DOHH2 (cell line): ENCODE measurements around the gene DSCAM.

Experiments used
- H3F3A ChIP-seq: fragments of 200-600 bp; sonication (generic), shearing (Covaris generic); 2 replicates; pipeline ENCODE4 v1.6.0; 2016; ENCODE audit warnings: antibody characterized with exemption, mild to moderate bottlenecking; ENCODE audit not compliant: control insufficient read depth, insufficient read depth
- H3K27ac ChIP-seq: fragments of 200-600 bp; sonication (generic); 2 replicates; pipeline ENCODE4 v1.5.1; 2014; ENCODE audit warnings: low read depth, mild to moderate bottlenecking, low read length, moderate library complexity
- H3K27me3 ChIP-seq: fragments of 200-600 bp; sonication (generic); 2 replicates; pipeline ENCODE4 v1.6.1; 2014; ENCODE audit warnings: mild to moderate bottlenecking, low read length, mixed read lengths; ENCODE audit not compliant: control insufficient read depth
- H3K36me3 ChIP-seq: fragments of 200-600 bp; sonication (generic); 2 replicates; pipeline ENCODE4 v1.6.1; 2014; ENCODE audit warnings: mild to moderate bottlenecking, low read length, moderate library complexity, mixed read lengths; ENCODE audit not compliant: control insufficient read depth
- H3K4me1 ChIP-seq: fragments of 200-600 bp; sonication (generic); 2 replicates; pipeline ENCODE4 v1.6.1; 2014; ENCODE audit warnings: mild to moderate bottlenecking, low read length, mixed read lengths; ENCODE audit not compliant: control insufficient read depth
- H3K4me2 ChIP-seq: fragments of 200-600 bp; sonication (generic); 2 replicates; pipeline ENCODE4 v1.6.0; 2014; ENCODE audit warnings: mild to moderate bottlenecking, low read length, moderate library complexity
- H3K4me3 ChIP-seq: fragments of 200-600 bp; sonication (generic); 2 replicates; pipeline ENCODE4 v1.5.1; 2014; ENCODE audit warnings: mild to moderate bottlenecking, low read length, mixed read lengths
- H3K79me2 ChIP-seq: fragments of 200-600 bp; sonication (generic); 2 replicates; pipeline ENCODE4 v1.6.1; 2014; ENCODE audit warnings: mild to moderate bottlenecking, low read length, mixed read lengths; ENCODE audit not compliant: control insufficient read depth
- H3K9me2 ChIP-seq: fragments of 200-600 bp; sonication (generic); replicated peaks from 2 replicates; pipeline ENCODE4 v1.6.1; 2014; ENCODE audit warnings: mild to moderate bottlenecking, low read length, mixed read lengths; ENCODE audit not compliant: control insufficient read depth
- H3K9me3 ChIP-seq: fragments of 200-600 bp; sonication (generic); 2 replicates; pipeline ENCODE4 v1.6.1; 2014; ENCODE audit warnings: antibody characterized with exemption, low read length, mixed read lengths; ENCODE audit not compliant: control insufficient read depth, insufficient read depth
- H4K20me1 ChIP-seq: fragments of 200-600 bp; sonication (generic); 2 replicates; pipeline ENCODE4 v1.6.0; 2014; ENCODE audit warnings: low read depth, mild to moderate bottlenecking, antibody characterized with exemption, low read length, moderate library complexity; ENCODE audit not compliant: control insufficient read depth, insufficient read depth
- CTCF ChIP-seq: fragments of 200-600 bp; sonication (generic); IDR thresholded peaks from one replicate; pipeline ENCODE4 v1.5.1; 2014; ENCODE audit warnings: antibody characterized with exemption, mild to moderate bottlenecking, low read depth, low read length; ENCODE audit not compliant: poor library complexity, severe bottlenecking
- EZH2phosphoT487 ChIP-seq: fragments of 200-600 bp; sonication (generic); IDR thresholded peaks from 2 replicates; pipeline ENCODE4 v1.6.1; 2017; ENCODE audit warnings: borderline replicate concordance, mild to moderate bottlenecking, antibody characterized with exemption, low read length, moderate library complexity, mixed read lengths

The DSCAM gene

GRCh38 chr21:40568807-40569206, 278.2 kb downstream of the DSCAM start:
- Histone ChIP-seq H3K4me3 (no peak overlapping the region), H3K79me2 (no peaks in the 10 kb centered on the region), H3K27me3 (no peaks in the 10 kb centered on the region), H4K20me1 (no peaks in the 10 kb centered on the region), H3K4me2 (no peak overlapping the region), H3K9me2 (no peaks in the 10 kb centered on the region), H3K9me3 (peaks cover 15% of the 10 kb centered on the region; the same call in 1 of the 2 replicates), H3F3A (no peaks in the 10 kb centered on the region), H3K4me1 (no peaks in the 10 kb centered on the region), H3K27ac (no peak overlapping the region), H3K36me3 (no peaks in the 10 kb centered on the region)
- no peak for TF ChIP-seq CTCF

GRCh38 chr21:40567501-40567900, 279.5 kb downstream of the DSCAM start:
- H4K20me1 ChIP-seq, result no peaks in the 10 kb centered on the region
- H3K79me2 ChIP-seq, result no peaks in the 10 kb centered on the region
- no peaks in the 10 kb centered on the region for H3F3A ChIP-seq
- no peaks in the 10 kb centered on the region for H3K9me2 ChIP-seq
- peaks cover 15% of the 10 kb centered on the region; the same call in 1 of the 2 replicates for H3K9me3 ChIP-seq
- H3K36me3 ChIP-seq, result no peaks in the 10 kb centered on the region
- H3K4me1 ChIP-seq, result no peaks in the 10 kb centered on the region
- TF ChIP-seq CTCF (no peak), EZH2phosphoT487 (no peak)
- H3K27me3 ChIP-seq, result no peaks in the 10 kb centered on the region
- no peak overlapping the region for H3K27ac ChIP-seq
- H3K4me2 ChIP-seq, result no peak overlapping the region
- no peak overlapping the region for H3K4me3 ChIP-seq

- TF ChIP-seq CTCF (no peak), EZH2phosphoT487 (no peak)
- H3K36me3 ChIP-seq, result no peaks in the 10 kb centered on the region
- peaks cover 15% of the 10 kb centered on the region; the same call in 1 of the 2 replicates for H3K9me3 ChIP-seq
- H3K27me3 ChIP-seq, result no peaks in the 10 kb centered on the region
- H3F3A ChIP-seq, result no peaks in the 10 kb centered on the region
- no peaks in the 10 kb centered on the region for H3K9me2 ChIP-seq
- no peaks in the 10 kb centered on the region for H4K20me1 ChIP-seq
- no peak overlapping the region for H3K4me2 ChIP-seq
- no peaks in the 10 kb centered on the region for H3K4me1 ChIP-seq
- no peak overlapping the region for H3K27ac ChIP-seq
- no peak overlapping the region for H3K4me3 ChIP-seq
- H3K79me2 ChIP-seq, result no peaks in the 10 kb centered on the region
Observed at GRCh38 chr21:40566486-40566885, 280.5 kb downstream of the DSCAM start.

GRCh38 chr21:40564318-40564717, 282.6 kb downstream of the DSCAM start:
- no peaks in the 10 kb centered on the region for H3K27me3 ChIP-seq
- no peak overlapping the region for H3K4me2 ChIP-seq
- no peak overlapping the region for H3K4me3 ChIP-seq
- no peaks in the 10 kb centered on the region for H3K4me1 ChIP-seq
- H3K9me2 ChIP-seq, result no peaks in the 10 kb centered on the region
- no peaks in the 10 kb centered on the region for H3K36me3 ChIP-seq
- H3K27ac ChIP-seq, result no peak overlapping the region
- H3K79me2 ChIP-seq, result no peaks in the 10 kb centered on the region
- peaks cover 17% of the 10 kb centered on the region; the same call in 1 of the 2 replicates for H3K9me3 ChIP-seq
- TF ChIP-seq EZH2phosphoT487, result no peak
- TF ChIP-seq CTCF, result no peak
- H4K20me1 ChIP-seq, result no peaks in the 10 kb centered on the region
- no peaks in the 10 kb centered on the region for H3F3A ChIP-seq
